IPS DF 6.9 (cell line): ENCODE measurements around the gene GSK3A.

ENCODE experiments used
- DNase-seq: peaks from one replicate; pipeline ENCODE4 v3.0.0-alpha.2; 2013; ENCODE audit warnings: low read depth, low spot score
- H3K27ac ChIP-seq: one replicate; pipeline ENCODE4 v1.5.1; 2013; ENCODE audit warnings: low read length, control low read depth
- H3K27me3 ChIP-seq: 2 replicates; pipeline ENCODE4 v1.6.1; 2013; ENCODE audit warnings: mild to moderate bottlenecking, low read length; ENCODE audit not compliant: control insufficient read depth, insufficient read depth
- H3K36me3 ChIP-seq: 2 replicates; pipeline ENCODE4 v1.6.1; 2013; ENCODE audit warnings: low read length; ENCODE audit not compliant: control insufficient read depth, insufficient read depth
- H3K4me1 ChIP-seq: 2 replicates; pipeline ENCODE4 v1.6.1; 2013; ENCODE audit warnings: low read length; ENCODE audit not compliant: control insufficient read depth, insufficient read depth
- H3K4me3 ChIP-seq: 2 replicates; pipeline ENCODE4 v1.5.1; 2013; ENCODE audit warnings: mild to moderate bottlenecking, low read length
- H3K9me3 ChIP-seq: 2 replicates; pipeline ENCODE4 v1.6.1; 2013; ENCODE audit warnings: low read length, inconsistent platforms; ENCODE audit not compliant: control insufficient read depth, insufficient read depth
- WGBS: extraction: QIAGEN DNeasy Blood & Tissue Kit; methylation state at CpG from one replicate; pipeline ENCODE4 v1.1.7; 2013; ENCODE audit warnings: mixed read lengths, missing lambda C conversion rate; ENCODE audit not compliant: insufficient read length, insufficient coverage; 5-methylcytosine and 5-hydroxymethylcytosine counted together

GSK3A gene

DNA sequence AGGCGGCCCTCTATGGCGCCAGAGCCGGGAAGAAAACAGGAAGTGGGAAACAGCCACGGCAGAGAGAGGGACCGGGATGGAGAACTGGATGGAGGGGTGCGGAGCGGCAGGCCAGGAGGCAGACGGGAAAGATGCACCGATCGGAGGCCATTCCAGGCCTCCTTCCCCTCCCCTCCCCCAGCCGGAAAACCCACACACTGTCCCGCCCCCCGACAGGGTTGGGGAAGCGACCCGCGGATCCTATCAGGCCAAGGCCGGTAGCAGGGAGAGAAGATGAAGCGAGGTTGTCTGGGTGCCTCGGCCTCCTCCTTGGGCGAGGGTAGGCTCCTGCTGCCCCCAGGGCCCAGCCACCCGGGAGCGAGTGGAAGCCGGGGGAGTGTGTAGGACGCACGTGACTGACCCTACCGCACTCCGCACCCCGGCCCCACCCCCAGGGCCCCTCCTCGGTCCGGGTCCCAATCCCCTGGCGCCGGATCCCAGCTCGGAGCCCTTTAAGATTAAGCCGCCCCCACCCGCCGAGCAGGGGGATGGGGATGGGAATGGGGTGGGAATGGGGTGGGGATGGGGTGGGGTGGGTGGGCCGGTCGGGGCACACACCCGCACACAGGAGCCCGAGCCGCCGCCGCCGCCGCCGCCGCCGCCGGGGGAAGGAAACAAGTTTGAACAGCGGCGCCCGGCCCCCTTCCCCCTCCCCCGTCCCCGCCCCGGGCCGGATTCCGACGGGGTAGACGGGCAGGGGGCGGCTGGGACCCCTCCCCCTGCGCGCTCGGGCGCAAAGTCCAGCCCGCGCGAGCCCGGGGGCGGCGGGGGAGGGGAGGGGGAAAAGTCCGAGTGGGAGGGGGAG, 11.1 kb upstream of the GSK3A start:
- WGBS = no CpG with 5 or more reads among the region's 71 CpGs
- Histone ChIP-seq H3K27ac (no peak overlapping the region), H3K9me3 (no peaks in the 10 kb centered on the region), H3K4me3 (peak overlapping the region; percentile 82; the same call in 1 of the 2 replicates), H3K4me1 (peaks cover 13% of the 10 kb centered on the region), H3K36me3 (peaks cover 7% of the 10 kb centered on the region; the same call in 1 of the 2 replicates), H3K27me3 (no peaks in the 10 kb centered on the region)
- DNase-seq = no peak

DNA sequence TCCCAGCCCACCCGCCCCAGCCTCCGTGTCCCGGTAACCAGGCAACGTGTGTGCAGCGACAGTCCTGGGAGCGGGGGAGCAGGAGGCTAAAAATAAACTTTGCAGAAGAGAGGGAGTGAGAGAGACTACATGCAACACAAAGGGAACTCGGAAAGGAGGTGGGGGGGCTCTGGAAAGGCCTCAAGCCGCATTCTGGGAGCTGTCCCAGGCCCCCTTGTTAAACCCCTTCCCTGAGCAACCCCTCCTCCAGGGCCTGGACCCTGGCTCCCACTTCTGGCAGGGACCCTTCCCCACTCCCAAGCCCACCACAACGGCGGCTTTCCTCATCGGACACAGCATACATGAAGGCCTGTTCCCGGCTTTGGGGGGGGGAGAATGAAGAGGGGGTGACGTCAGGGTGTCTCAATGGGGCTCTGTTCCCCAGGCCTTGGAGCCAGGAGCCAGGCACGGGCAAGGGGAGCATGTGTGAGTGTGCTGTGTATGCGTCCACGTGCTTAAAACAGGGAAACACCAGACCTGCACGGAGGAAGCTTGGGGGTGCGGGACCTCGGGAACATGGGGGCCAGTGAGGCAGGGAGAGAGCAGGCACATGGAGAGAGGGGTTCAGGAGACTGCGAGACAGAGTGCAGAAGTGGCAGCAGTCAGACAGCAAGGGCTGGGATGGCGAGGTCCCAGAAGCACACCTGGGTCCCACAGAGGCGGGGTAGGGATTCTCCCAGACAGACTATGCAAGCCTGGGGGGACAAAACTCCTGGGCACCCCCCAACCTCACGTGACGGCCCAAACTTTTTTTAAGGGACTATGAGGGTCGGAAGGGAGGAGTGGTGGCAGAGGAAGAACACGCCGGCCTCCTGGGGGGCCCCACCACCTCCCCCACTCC, 10.2 kb upstream of the GSK3A start:
- Histone ChIP-seq H3K9me3 (no peaks in the 10 kb centered on the region), H3K27ac (no peak overlapping the region), H3K4me1 (peaks cover 13% of the 10 kb centered on the region), H3K27me3 (no peaks in the 10 kb centered on the region), H3K4me3 (peak overlapping the region; percentile 82; the same call in 1 of the 2 replicates), H3K36me3 (peaks cover 7% of the 10 kb centered on the region; the same call in 1 of the 2 replicates)
- no CpG with 5 or more reads among the region's 27 CpGs for WGBS
- no peak for DNase-seq

DNA sequence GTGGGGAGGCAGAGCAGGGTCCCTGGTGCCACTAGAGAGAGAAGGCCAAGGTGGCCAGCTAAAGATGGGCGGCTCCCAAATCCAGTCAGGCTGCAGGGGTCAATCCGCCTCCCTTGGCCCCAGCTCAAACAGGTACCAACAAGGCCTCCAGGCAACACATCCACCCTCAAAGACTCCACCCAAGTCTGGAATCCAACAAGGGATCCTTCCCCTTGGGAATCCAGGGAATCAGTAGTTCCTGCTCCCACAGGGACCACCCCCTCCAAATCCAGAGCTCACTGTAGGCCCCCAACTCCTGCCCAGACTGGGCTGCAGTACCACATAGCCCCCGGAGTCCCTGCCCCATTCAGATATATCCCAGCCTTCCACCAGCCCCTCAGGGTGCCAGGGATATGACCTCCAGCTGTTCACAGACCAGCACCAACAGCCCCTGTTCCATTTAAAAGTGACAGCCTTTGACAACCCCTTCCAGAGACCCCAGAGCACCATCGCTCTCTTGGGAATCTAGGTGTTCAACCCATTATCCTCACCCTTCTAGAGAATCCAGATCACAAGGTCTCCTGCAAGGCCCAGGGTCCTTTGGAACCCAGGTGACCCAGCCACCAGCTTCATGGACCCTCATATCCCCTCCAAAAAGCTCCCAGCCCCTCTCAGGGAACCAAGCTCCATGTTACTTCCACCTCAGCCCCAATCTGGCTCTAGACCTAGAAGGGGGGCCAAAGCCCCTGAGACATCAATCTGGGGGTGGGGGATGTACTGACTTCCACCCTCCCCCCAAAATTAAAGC, 9.4 kb upstream of the GSK3A start:
- H3K27me3 ChIP-seq = no peaks in the 10 kb centered on the region
- no peak overlapping the region for H3K4me3 ChIP-seq
- H3K36me3 ChIP-seq = peaks cover 7% of the 10 kb centered on the region; the same call in 1 of the 2 replicates
- no CpG with 5 or more reads among the region's 4 CpGs for WGBS
- H3K9me3 ChIP-seq = no peaks in the 10 kb centered on the region
- peaks cover 13% of the 10 kb centered on the region for H3K4me1 ChIP-seq
- no peak overlapping the region for H3K27ac ChIP-seq
- no peak for DNase-seq

DNA sequence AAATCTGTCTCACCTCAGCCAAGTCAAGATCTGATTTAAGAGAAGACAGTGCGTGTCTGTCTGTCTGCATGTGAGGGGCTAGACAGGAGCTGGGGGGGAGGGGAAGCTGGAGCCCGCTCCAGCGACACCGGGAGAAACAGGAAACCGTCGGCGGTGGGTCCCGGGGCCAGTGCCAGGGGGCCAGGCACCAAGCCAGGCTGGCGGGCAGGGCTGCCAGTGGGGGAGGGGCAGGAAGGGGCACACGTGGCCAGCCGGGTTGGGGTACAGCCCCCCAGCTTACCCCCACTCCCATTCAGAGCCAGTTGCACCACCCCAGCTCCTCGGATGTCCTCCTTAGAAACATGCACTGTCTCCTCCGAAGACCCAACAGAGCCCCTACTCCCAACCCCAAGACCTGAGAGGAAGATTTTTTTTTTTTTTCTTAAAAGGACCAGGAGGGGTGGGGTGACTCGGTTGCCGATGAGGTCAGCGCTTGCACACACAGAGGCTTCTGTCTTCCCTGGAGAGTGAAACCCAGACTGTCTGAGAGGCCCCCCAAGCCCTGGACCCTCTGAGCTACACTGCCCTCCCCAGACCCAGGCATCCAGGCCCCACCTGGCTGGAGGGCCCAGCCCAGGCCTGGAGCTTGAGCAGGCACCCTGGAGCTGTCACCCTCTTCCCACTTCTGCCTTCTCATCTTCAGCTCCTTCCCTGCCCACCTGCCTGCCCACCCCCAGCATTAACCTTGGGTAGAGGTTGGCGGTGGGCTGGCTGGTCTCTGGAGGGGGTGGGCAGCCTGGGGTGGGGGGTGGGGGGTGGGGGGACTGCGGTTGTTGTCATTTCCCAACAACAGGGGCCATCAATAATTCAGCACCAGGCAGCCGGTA, 8.5 kb upstream of the GSK3A start:
- Histone ChIP-seq H3K27ac (no peak overlapping the region), H3K4me3 (no peak overlapping the region), H3K36me3 (peaks cover 7% of the 10 kb centered on the region; the same call in 1 of the 2 replicates), H3K27me3 (no peaks in the 10 kb centered on the region), H3K9me3 (no peaks in the 10 kb centered on the region), H3K4me1 (peaks cover 15% of the 10 kb centered on the region)
- no peak for DNase-seq
- no CpG with 5 or more reads among the region's 19 CpGs for WGBS

DNA sequence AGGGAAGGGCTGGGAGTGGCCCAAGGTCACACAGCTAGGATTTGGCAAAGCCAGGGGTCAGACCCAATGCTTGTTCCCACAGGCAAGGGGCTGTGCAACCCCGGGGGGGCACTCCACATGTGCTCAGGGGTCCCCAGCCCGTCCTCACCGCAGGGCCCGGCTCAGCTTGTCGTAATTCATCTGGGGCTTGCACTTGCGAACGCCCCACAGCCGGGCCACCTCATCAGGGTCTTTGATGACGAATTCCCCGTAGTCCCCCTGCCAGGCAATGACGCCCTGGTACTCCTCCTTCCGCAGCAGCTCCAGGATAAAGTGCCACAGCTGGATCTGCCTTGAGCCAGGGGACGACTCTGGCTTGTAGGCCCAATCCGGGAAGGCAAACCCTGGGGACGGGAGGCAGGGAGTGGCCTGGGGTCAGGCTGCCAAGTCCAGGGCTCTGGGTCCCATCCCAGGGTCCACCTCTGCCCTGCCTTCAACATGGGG, 7.8 kb upstream of the GSK3A start:
- Histone ChIP-seq H3K36me3 (peaks cover 7% of the 10 kb centered on the region; the same call in 1 of the 2 replicates), H3K4me1 (peaks cover 15% of the 10 kb centered on the region), H3K4me3 (no peak overlapping the region), H3K27me3 (no peaks in the 10 kb centered on the region), H3K9me3 (no peaks in the 10 kb centered on the region), H3K27ac (no peak overlapping the region)
- no CpG with 5 or more reads among the region's 15 CpGs for WGBS
- no peak for DNase-seq

DNA sequence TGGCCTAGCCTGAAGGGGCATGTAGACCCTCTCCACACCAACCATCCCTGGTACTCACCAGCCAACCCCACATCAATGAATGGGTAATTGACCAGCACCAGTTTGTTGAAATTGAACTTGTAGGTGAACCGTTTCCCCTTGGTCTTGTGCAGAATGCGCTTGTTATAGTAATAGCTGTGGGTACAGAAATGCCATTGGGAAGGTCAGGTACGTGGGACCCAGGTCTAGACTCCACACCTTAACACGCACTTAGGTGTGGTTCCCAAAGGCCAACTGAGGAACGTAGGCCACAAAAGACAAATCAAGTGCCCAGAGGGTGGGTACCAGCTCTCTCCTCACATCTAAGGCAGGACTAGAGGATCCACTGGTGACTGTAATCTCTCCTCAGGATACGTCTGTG, 7.4 kb upstream of the GSK3A start:
- no peak overlapping the region for H3K27ac ChIP-seq

DNA sequence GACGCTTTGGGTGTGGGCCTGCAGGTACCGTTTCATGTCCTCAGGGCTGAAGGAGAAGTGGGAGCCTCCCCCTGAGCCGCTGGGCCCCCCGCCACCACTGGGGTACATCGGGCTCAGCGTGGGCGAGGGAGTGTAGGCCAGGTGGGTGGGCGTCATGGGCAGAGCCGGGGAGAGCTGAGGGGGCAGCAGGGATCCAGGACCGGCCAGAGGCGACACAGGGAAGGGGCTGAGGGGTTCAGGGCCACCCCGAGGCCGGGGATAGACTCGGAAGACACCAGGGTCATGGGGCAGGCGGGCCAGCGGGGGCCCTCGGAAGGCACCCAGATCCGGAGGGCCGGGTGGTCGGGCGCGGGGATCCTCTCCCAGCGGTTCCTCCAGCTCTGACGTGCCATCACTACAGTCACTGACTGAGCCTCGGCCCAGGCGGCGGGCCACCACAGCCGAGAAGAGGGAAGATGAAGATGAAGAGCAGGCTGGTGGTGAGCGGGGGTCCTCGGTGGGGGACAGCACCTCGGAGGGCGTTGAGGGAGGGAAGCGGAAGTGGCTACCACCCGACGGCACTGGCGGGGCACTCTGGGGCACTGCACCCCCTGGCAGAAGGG, 6.8 kb upstream of the GSK3A start:
- WGBS = no CpG with 5 or more reads among the region's 36 CpGs
- no peak for DNase-seq
- Histone ChIP-seq H3K9me3 (no peaks in the 10 kb centered on the region), H3K27ac (no peak overlapping the region), H3K4me3 (no peak overlapping the region), H3K36me3 (peaks cover 7% of the 10 kb centered on the region; the same call in 1 of the 2 replicates), H3K4me1 (peaks cover 15% of the 10 kb centered on the region), H3K27me3 (no peaks in the 10 kb centered on the region)

More for the DNA sequence above, 7.4 kb upstream of the GSK3A start:
- WGBS = no CpG with 5 or more reads among the region's 6 CpGs
- no peaks in the 10 kb centered on the region for H3K9me3 ChIP-seq
- peaks cover 15% of the 10 kb centered on the region for H3K4me1 ChIP-seq
- H3K4me3 ChIP-seq = no peak overlapping the region
- no peaks in the 10 kb centered on the region for H3K27me3 ChIP-seq
- no peak for DNase-seq
- peaks cover 7% of the 10 kb centered on the region; the same call in 1 of the 2 replicates for H3K36me3 ChIP-seq

DNA sequence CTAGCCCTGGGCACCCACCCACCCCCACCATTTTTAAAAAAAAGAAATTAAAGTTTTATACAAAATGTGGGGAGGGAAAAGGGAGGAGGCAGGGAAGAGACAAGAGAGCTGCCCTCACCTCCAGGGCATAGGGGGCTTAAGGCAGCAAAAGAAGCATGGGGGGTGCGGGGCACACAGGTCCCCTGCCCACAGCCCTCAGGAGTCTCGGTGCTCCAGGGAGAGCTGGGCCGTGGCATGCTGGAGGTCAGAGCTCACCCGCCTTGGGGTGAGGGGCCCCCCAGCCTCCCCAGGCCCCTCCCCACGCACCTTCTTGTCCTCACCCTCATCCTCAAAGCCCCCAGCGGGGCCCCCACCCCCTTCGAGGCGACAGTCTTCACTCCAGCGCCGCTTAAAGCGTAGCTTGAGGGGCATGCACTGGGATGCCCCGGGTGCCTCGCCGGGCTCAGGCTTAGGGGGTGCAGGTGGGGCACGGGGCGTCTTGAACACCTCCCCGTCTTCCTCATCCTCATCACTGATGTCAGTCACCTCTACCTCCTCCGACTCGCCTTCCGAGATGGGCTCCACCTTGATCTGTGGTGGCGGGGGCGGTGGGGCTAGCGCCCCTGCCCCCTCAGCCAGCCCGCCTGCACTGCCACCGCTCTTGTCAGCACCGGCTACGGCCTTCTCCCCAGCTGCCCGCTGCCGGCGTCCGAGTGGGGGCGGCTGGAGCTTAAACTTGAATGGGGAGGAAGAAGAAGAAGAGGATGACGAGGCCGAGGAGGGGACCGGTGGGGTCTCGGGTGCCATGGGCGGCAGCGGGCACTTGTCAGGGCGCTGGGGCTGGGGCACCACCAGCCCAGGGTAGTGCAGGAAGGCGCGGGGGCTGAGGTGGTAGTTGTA, 6.1 kb upstream of the GSK3A start:
- Histone ChIP-seq H3K9me3 (no peaks in the 10 kb centered on the region), H3K36me3 (peaks cover 7% of the 10 kb centered on the region; the same call in 1 of the 2 replicates), H3K4me1 (peaks cover 15% of the 10 kb centered on the region), H3K27me3 (no peaks in the 10 kb centered on the region), H3K27ac (no peak overlapping the region), H3K4me3 (no peak overlapping the region)
- DNase-seq = no peak
- no CpG with 5 or more reads among the region's 41 CpGs for whole genome bisulfite sequencing
